ENCODE data around the gene COPS6. TPM values are rescaled to one million over a fixed set of nuclear protein-coding genes. Genes with fewer than 3 reads are reported as not detected.

COPS6 gene
- polyA plus RNA-seq, 1 experiment = 234 TPM

GRCh38 chr7:100115026-100115425 is 26.3 kb downstream of the COPS6 start:
- Histone ChIP-seq H3K36me3 (ENCODE audit: control insufficient read depth, insufficient read depth, low read length) (peaks cover 22% of the 10 kb centered on the region), H3K27me3 (ENCODE audit: control insufficient read depth, insufficient read depth, low read length) (no peaks in the 10 kb centered on the region), H3K4me3 (ENCODE audit: low read depth, low read length) (no peak overlapping the region)
- POLR2A ChIA-PET = no interaction called here
- DNase-seq (ENCODE audit: low read depth) = no peak
- CTCF ChIA-PET = interaction anchor here (0.6 kb wide), 1 partner anchor 9 kb away, joined by 4 read pairs; no protein-coding TSS in a partner anchor
- TF ChIP-seq, protein P1, sequence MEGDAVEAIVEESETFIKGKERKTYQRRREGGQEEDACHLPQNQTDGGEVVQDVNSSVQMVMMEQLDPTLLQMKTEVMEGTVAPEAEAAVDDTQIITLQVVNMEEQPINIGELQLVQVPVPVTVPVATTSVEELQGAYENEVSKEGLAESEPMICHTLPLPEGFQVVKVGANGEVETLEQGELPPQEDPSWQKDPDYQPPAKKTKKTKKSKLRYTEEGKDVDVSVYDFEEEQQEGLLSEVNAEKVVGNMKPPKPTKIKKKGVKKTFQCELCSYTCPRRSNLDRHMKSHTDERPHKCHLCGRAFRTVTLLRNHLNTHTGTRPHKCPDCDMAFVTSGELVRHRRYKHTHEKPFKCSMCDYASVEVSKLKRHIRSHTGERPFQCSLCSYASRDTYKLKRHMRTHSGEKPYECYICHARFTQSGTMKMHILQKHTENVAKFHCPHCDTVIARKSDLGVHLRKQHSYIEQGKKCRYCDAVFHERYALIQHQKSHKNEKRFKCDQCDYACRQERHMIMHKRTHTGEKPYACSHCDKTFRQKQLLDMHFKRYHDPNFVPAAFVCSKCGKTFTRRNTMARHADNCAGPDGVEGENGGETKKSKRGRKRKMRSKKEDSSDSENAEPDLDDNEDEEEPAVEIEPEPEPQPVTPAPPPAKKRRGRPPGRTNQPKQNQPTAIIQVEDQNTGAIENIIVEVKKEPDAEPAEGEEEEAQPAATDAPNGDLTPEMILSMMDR (IDR thresholded peaks at IDR 0.05; ENCODE audit: insufficient read depth, low read depth, low read length) = no peak

DNA sequence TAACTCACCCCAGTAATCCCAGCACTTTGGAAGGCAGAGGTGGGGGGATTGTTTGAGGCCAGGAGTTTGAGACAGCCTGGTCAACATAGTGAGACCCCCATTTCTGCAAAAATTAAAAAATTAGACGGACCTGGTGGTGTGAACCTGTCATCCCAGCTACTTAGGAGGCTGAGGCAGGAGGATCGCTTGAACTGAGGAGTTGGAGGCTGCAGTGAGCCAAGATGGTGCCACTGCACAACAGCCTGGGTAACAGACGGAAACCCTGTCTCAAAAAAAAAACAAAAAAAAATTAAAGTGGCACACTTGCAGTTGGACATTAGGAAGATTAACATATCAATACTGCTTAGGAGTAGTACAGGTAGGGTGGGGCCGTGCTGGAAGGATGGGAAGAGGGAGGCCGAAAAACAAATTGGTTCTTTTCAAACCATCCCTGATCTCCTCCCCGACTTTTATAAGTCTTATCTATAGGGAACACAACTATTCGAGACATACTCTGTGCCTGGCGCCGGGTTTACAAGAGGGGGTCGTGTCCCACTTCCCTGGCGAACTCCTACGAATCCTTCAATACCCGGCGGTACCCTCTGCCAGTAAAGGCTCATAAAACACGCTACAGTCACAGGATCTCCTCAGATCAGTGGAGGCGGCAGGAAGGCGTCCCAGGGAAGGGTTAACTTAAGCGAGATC is 29.8 kb downstream of the COPS6 start:
- TF ChIP-seq, protein P1 (IDR thresholded peaks at IDR 0.05; ENCODE audit: insufficient read depth, low read depth, low read length) = no peak
- H3K4me3 ChIP-seq (ENCODE audit: low read depth, low read length) = peak overlapping the region; percentile 78
- peaks cover 9% of the 10 kb centered on the region for H3K36me3 ChIP-seq (ENCODE audit: control insufficient read depth, insufficient read depth, low read length)
- DNase-seq (ENCODE audit: low read depth) = no peak
- ChIA-PET POLR2A (no interaction called here), CTCF (no interaction called here)
- H3K27me3 ChIP-seq (ENCODE audit: control insufficient read depth, insufficient read depth, low read length) = no peaks in the 10 kb centered on the region

- Histone ChIP-seq H3K36me3 (ENCODE audit: control insufficient read depth, insufficient read depth, low read length) (peaks cover 4% of the 10 kb centered on the region; the same call in 1 of the 2 replicates), H3K4me3 (ENCODE audit: low read depth, low read length) (peak within 1 kb of the TSS; percentile 78), H3K27me3 (ENCODE audit: control insufficient read depth, insufficient read depth, low read length) (no peaks in the 10 kb centered on the region)
- ChIA-PET CTCF (no interaction called here), POLR2A (no interaction called here)
- DNase-seq (ENCODE audit: low read depth) = peak; percentile 68
- TF ChIP-seq, protein P1 (IDR thresholded peaks at IDR 0.05; ENCODE audit: insufficient read depth, low read depth, low read length) = no peak
Measured at GRCh38 chr7:100119072-100119969, 30.6 kb downstream of the COPS6 start, which contains the start of the genes CNPY4 and TAF6. CNPY4 (plus strand) TSS chr7:100119634; CDS start chr7:100119745, 111 bp downstream. TAF6 (minus strand) TSS chr7:100119358; CDS start chr7:100114209, 5,149 bp downstream.

DNA sequence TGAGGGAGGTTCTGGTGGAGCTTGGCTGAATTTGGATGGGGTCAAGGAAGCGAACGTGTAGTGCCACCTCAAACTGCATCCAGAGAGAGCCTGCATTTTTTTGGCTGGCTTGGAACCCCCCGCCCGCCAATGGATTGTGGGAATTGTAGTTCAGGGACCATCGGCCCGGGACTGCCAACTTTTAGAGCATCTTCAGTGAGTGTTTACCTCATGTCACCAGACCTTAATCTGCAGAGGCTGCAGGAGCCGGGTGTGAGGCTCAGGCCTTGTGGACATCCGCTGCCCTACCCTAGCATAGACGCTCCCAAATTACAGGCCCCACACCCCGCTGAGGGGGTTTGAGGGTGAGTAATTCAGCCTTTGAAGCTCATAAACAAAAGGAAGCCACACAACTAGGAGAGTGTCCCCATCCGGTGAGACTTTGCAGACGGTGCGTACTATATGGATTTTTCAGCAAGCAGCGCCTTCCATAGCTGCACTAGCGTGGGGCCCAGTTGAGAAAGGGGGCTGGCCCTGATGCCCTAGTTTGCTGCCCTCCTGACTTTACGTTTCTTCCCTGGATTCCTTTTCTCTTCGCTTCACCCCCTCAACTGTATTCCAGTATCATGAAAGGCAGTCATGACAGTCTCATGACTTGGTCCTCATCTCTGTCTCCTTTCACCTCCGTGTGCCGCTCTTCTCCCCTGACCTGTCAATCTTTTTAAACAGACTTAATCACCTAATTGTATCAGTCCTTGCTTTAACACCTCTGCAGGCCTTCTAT is 31.4 kb downstream of the COPS6 start:
- POLR2A ChIA-PET = no interaction called here
- TF ChIP-seq, protein P1 (IDR thresholded peaks at IDR 0.05; ENCODE audit: insufficient read depth, low read depth, low read length) = no peak
- peak overlapping the region; percentile 66 for H3K4me3 ChIP-seq (ENCODE audit: low read depth, low read length)
- H3K36me3 ChIP-seq (ENCODE audit: control insufficient read depth, insufficient read depth, low read length) = 0 out of 2 replicates have a peak, but pooled peaks cover 2% of the 10 kb centered on the region
- DNase-seq (ENCODE audit: low read depth) = peak; percentile 18
- H3K27me3 ChIP-seq (ENCODE audit: control insufficient read depth, insufficient read depth, low read length) = no peaks in the 10 kb centered on the region
- CTCF ChIA-PET = interaction anchor here (1.0 kb wide), 1 partner anchor 128 kb away, joined by 3 read pairs; no protein-coding TSS in a partner anchor

Measured in BJ (cell line).